Endothelial cell of umbilical vein (primary cell): ENCODE measurements around the gene ITGA2B. TPM values are rescaled to one million over a fixed set of nuclear protein-coding genes. Genes with fewer than 3 reads are reported as not detected.

Experiments used
- BruUV-seq: library from RNA; stranded (reverse); fragments of 400-500 nt; replicated peaks from 2 replicates; lab custom pipeline; 2021; lab: Mats Ljungman, UMichigan
- CTCF ChIA-PET: fragments of 300-600, 350-600 bp; sonication (Branson Sonifier 250); formaldehyde crosslinking; loops from one replicate; lab custom pipeline; 2021; ENCODE audit warnings: antibody characterized with exemption, inconsistent platforms; lab: Charles Lee
- POLR2A ChIA-PET: fragments of 300-600, 350-600 bp; sonication (Branson Sonifier 250); formaldehyde crosslinking; loops from one replicate; lab custom pipeline; 2021; ENCODE audit warnings: antibody characterized with exemption, inconsistent platforms; lab: Charles Lee
- DNase-seq: peaks from one replicate; pipeline ENCODE4 v3.0.0-alpha.2; 2011; ENCODE audit warnings: low read depth, low spot score
- FAIRE-seq: peaks from 2 replicates; lab custom pipeline; 2011; peaks lifted over from hg19 to GRCh38; lab: Jason Lieb, UNC
- H2AFZ ChIP-seq: 2 replicates; pipeline ENCODE4 v1.6.0; 2012; ENCODE audit warnings: low read depth, low read length, control low read depth, inconsistent platforms
- H3K27ac ChIP-seq: 2 replicates; pipeline ENCODE4 v1.5.1; 2011; ENCODE audit warnings: low read depth, mild to moderate bottlenecking, control low read depth, low read length, moderate library complexity; ENCODE audit not compliant: insufficient read depth
- H3K27me3 ChIP-seq, 2 experiments: 2 replicates each; pipeline versions ENCODE4 v1.6.0 to v1.6.1; 2011; ENCODE audit warnings: low read length in 2 of 2, mixed read lengths in 1 of 2; ENCODE audit not compliant: control insufficient read depth in 2 of 2, insufficient read depth in 2 of 2
- H3K36me3 ChIP-seq, 2 experiments: 2 replicates in 1 of 2; 3 replicates in 1 of 2; pipeline ENCODE4 v1.5.1; 2011; ENCODE audit warnings: low read length in 2 of 2, mild to moderate bottlenecking in 1 of 2, moderate library complexity in 1 of 2; ENCODE audit not compliant: control insufficient read depth in 2 of 2, insufficient read depth in 2 of 2; ENCODE audit errors: extremely low read depth in 1 of 2
- H3K4me1 ChIP-seq: 3 replicates; pipeline ENCODE4 v1.5.1; 2011; ENCODE audit warnings: mild to moderate bottlenecking, low read length; ENCODE audit not compliant: control insufficient read depth, insufficient read depth; ENCODE audit errors: extremely low read depth
- H3K4me2 ChIP-seq: 2 replicates; pipeline ENCODE4 v1.6.1; 2011; ENCODE audit warnings: low read length, control low read depth, mixed read lengths; ENCODE audit not compliant: insufficient read depth
- H3K4me3 ChIP-seq, 3 experiments: fragments of 200-600 bp in 1 of 3; sonication (generic), shearing (Covaris generic) in 1 of 3; replicated peaks in 1 of 3; 2 replicates each; pipeline ENCODE4 v1.5.1; 2011 to 2016; ENCODE audit warnings: control low read depth in 3 of 3, low read length in 3 of 3, mild to moderate bottlenecking in 2 of 3, inconsistent platforms in 1 of 3, low read depth in 1 of 3, moderate library complexity in 1 of 3; ENCODE audit not compliant: insufficient read depth in 1 of 3
- H3K79me2 ChIP-seq: 2 replicates; pipeline ENCODE4 v1.6.0; 2012; ENCODE audit warnings: low read length, inconsistent platforms; ENCODE audit not compliant: control insufficient read depth, insufficient read depth
- H3K9ac ChIP-seq: replicated peaks from 2 replicates; pipeline ENCODE3; 2011; ENCODE audit warnings: low read length, control low read depth; ENCODE audit not compliant: insufficient read depth; ENCODE audit errors: extremely low read depth
- H3K9me1 ChIP-seq: replicated peaks from 3 replicates; pipeline ENCODE4 v1.6.0; 2011; ENCODE audit warnings: mild to moderate bottlenecking, low read length; ENCODE audit not compliant: control insufficient read depth, insufficient read depth; ENCODE audit errors: extremely low read depth
- H3K9me3 ChIP-seq: replicated peaks from 2 replicates; pipeline ENCODE4 v1.5.1; 2012; ENCODE audit warnings: low read length, inconsistent platforms; ENCODE audit not compliant: control insufficient read depth, insufficient read depth
- H4K20me1 ChIP-seq: replicated peaks from 2 replicates; pipeline ENCODE3; 2011; ENCODE audit warnings: mild to moderate bottlenecking, low read length; ENCODE audit not compliant: control insufficient read depth, insufficient read depth; ENCODE audit errors: extremely low read depth
- CTCF ChIP-seq, 2 donors: IDR thresholded peaks; 1 replicate in 1 of 2; 2 replicates in 1 of 2; pipeline ENCODE4 v1.5.1; 2011; ENCODE audit warnings: low read length in 2 of 2, mild to moderate bottlenecking in 2 of 2, moderate library complexity in 2 of 2, control low read depth in 1 of 2, inconsistent platforms in 1 of 2, low read depth in 1 of 2; ENCODE audit not compliant: insufficient read depth in 1 of 2; ENCODE audit errors: extremely low read depth in 1 of 2
- EZH2 ChIP-seq: IDR thresholded peaks from 2 replicates; pipeline ENCODE4 v1.6.1; 2012; ENCODE audit warnings: borderline replicate concordance, low read depth, mild to moderate bottlenecking, moderate library complexity, low read length, inconsistent platforms; ENCODE audit not compliant: severe bottlenecking
- FOS ChIP-seq: IDR thresholded peaks from 2 replicates; pipeline ENCODE4 v1.6.1; 2011; ENCODE audit warnings: mild to moderate bottlenecking, low read length, moderate library complexity, borderline replicate concordance; ENCODE audit not compliant: insufficient read depth
- GATA2 ChIP-seq: IDR thresholded peaks from 2 replicates; pipeline ENCODE4 v1.7.0; 2011; ENCODE audit warnings: low read depth, mild to moderate bottlenecking, moderate library complexity, mixed read lengths, low read length; ENCODE audit not compliant: insufficient read length, insufficient read depth
- JUN ChIP-seq: IDR thresholded peaks from 2 replicates; pipeline ENCODE4 v1.6.1; 2011; ENCODE audit warnings: borderline replicate concordance, low read depth; ENCODE audit not compliant: insufficient read length, insufficient read depth
- MYC ChIP-seq: IDR thresholded peaks from one replicate; pipeline ENCODE4 v1.6.1; 2011; ENCODE audit warnings: mild to moderate bottlenecking, low read depth, low read length
- POLR2A ChIP-seq: IDR thresholded peaks from 2 replicates; pipeline ENCODE4 v1.6.1; 2012; ENCODE audit warnings: low read depth, mild to moderate bottlenecking, control low read depth, low read length
- POLR2AphosphoS5 ChIP-seq: IDR thresholded peaks from 2 replicates; pipeline ENCODE4 v1.6.1; 2012; ENCODE audit warnings: low read depth, mild to moderate bottlenecking, control low read depth, low read length, moderate library complexity; ENCODE audit not compliant: insufficient read depth
- dilution Hi-C: fragments of 300-500 bp; cut with MboI; formaldehyde crosslinking; loops from one replicate; pipeline ENCODE4 v1.15.0; 2019; ENCODE audit warnings: low sequenced_read_pairs; ENCODE audit not compliant: extremely low pct_ligation_motif_present
- intact Hi-C: fragments of 100-400 bp; cut with micrococcal nuclease; formaldehyde crosslinking; loops from one replicate; pipeline ENCODE4 v1.10.0; 2022
- polyA plus RNA-seq, 4 experiments: library from polyadenylated mRNA; depleted of rRNA in 3 of 4; stranded (reverse) in 3 of 4; unstranded in 1 of 4; fragments of >200 nt; gene quantifications; 2 replicates each; pipeline versions ENCODE4 v1.2.1 to v1.2.3, GENCODE V29; 2011 to 2012; ENCODE audit warnings: missing spikeins in 1 of 4
- total RNA-seq: library from RNA; stranded (reverse); gene quantifications from 2 replicates; pipeline ENCODE4 v1.2.3, GENCODE V29; 2021
- TF ChIP-seq, protein P1 (sequence below): IDR thresholded peaks from 2 replicates; pipeline ENCODE4 v1.6.1; 2011; ENCODE audit not compliant: insufficient read depth, insufficient read length

Gene ITGA2B
- total and polyA plus RNA-seq, 2 donors (not counting 3 experiments of a cell fraction or from before 2014, with no cell fraction given) = 0.26 to 0.82 TPM

DNA sequence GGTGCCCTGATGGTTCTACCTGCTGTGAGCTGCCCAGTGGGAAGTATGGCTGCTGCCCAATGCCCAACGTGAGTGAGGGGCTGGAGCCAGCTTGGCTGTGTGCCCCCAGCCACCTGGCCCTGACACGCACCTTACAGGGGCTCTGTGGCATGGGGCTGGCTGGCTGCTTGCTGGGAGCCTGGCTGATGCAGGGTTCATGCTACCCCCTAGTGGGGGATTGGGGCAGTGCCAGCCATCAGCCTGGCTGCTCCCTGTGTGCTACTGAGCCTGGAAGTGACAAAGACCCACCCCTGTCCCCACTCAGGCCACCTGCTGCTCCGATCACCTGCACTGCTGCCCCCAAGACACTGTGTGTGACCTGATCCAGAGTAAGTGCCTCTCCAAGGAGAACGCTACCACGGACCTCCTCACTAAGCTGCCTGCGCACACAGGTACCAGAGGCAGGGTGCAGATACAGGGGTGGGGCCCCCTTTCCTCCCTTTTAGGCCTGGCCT lies 38.7 kb downstream of the ITGA2B start:
- Histone ChIP-seq H3K36me3 (peaks cover 6 to 41% of the 10 kb centered on the region in 2 experiments), H3K27ac (no peak overlapping the region), H2AFZ (no peak overlapping the region), H3K4me1 (no peaks in the 10 kb centered on the region), H3K79me2 (peaks cover 2% of the 10 kb centered on the region), H3K9me1 (no peaks in the 10 kb centered on the region), H3K27me3 (no peaks in the 10 kb centered on the region), H3K9ac (no peak overlapping the region), H3K9me3 (no peaks in the 10 kb centered on the region), H3K4me2 (no peak overlapping the region), H4K20me1 (no peaks in the 10 kb centered on the region), H3K4me3 (no peak overlapping the region)
- ChIA-PET POLR2A (no interaction called here), CTCF (interaction anchor here (0.6 to 3.5 kb wide), 13 partner anchors 13 to 173 kb away, joined by 3 to 39 read pairs (median 5); partner anchors contain the start of gene FAM171A2)
- TF ChIP-seq CTCF (IDR thresholded peaks at IDR 0.05; ENCODE audit: extremely low read depth in 1 of 2, insufficient read depth in 1 of 2, low read depth in 1 of 2, low read length in 2 of 2) = peak; percentile 64 to 95
- TF ChIP-seq, protein P1, sequence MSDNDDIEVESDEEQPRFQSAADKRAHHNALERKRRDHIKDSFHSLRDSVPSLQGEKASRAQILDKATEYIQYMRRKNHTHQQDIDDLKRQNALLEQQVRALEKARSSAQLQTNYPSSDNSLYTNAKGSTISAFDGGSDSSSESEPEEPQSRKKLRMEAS = no peak
- intact Hi-C loops (loop anchor here (1.0 kb wide), 1 partner anchor 140 kb away; no protein-coding TSS in a partner anchor), dilution Hi-C loops (no loop called here)
- DNase-seq (peak; percentile 64), FAIRE-seq (peak; percentile 87)
- no TSS peak for BruUV-seq

GRCh38 chr17:44349553-44350070 lies 39.8 kb downstream of the ITGA2B start:
- Histone ChIP-seq H3K4me2 (no peak overlapping the region), H4K20me1 (no peaks in the 10 kb centered on the region), H3K4me3 (no peak overlapping the region), H3K27me3 (no peaks in the 10 kb centered on the region), H3K27ac (no peak overlapping the region), H3K79me2 (peaks cover 2% of the 10 kb centered on the region), H3K9me3 (no peaks in the 10 kb centered on the region), H3K9ac (no peak overlapping the region), H3K4me1 (no peaks in the 10 kb centered on the region), H3K36me3 (peaks cover 6 to 41% of the 10 kb centered on the region in 2 experiments), H3K9me1 (no peaks in the 10 kb centered on the region), H2AFZ (no peak overlapping the region)
- CTCF ChIA-PET = interaction anchor here (0.9 to 3.5 kb wide), 8 partner anchors 14 to 174 kb away, joined by 4 to 39 read pairs (median 8); partner anchors contain the start of gene FAM171A2
- no TSS peak for BruUV-seq
- POLR2A ChIA-PET = interaction anchor here (0.6 kb wide), 1 partner anchor 14 kb away, joined by 3 read pairs; no protein-coding TSS in a partner anchor
- no peak for TF ChIP-seq GATA2
- no peak for TF ChIP-seq POLR2AphosphoS5
- TF ChIP-seq POLR2A = no peak
- TF ChIP-seq EZH2 = no peak
- TF ChIP-seq JUN = no peak
- TF ChIP-seq MYC = no peak
- TF ChIP-seq, protein P1 = no peak
- no peak for TF ChIP-seq FOS
- no peak for TF ChIP-seq CTCF (IDR thresholded peaks at IDR 0.05; ENCODE audit: extremely low read depth in 1 of 2, insufficient read depth in 1 of 2, low read depth in 1 of 2, low read length in 2 of 2)
- intact Hi-C loops = loop anchor here (1.0 kb wide), 1 partner anchor 139 kb away; no protein-coding TSS in a partner anchor
- DNase-seq (no peak), FAIRE-seq (no peak)
- dilution Hi-C loops = no loop called here
